GM21360 (cell line): Measurements from ENCODE around the gene CD2.

Source experiments
- ATAC-seq: cut with Tn5 transposase; IDR thresholded peaks from one replicate; pipeline ENCODE4 v1.9.1; 2021; ENCODE audit warnings: mild to moderate bottlenecking, moderate library complexity; ENCODE audit not compliant: unreplicated experiment

The CD2 gene

DNA sequence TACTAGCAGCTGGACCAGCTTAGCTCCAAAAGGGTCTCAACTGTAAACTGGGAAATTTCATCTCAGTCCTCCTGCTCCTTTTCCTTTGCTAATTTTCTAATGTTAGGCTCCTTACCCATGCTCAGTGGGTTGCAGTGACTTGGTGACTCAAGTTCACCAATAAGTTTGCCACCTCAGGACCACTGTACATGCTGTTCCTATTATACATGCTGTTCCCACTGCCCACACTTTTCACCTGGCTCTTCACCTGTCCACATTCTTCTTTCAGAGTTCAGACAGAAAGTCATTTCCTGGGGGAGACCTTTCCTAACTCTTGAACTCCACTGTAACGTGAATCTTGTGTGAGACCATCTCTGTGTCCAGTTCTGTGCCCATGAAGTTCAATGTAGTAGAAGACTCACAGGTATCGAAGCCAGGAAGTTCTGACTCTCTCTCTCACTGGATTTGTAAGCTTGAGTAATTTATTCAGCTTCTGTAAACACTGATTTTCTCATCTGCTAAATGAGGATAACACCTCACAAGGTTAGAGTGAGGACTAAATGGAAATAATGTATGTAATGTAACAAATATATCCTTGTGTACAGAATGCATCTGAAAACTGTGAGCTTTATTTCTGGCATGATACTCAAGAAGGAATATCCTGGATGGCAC, 17.9 kb downstream of the CD2 start:
- no peak for ATAC-seq

DNA sequence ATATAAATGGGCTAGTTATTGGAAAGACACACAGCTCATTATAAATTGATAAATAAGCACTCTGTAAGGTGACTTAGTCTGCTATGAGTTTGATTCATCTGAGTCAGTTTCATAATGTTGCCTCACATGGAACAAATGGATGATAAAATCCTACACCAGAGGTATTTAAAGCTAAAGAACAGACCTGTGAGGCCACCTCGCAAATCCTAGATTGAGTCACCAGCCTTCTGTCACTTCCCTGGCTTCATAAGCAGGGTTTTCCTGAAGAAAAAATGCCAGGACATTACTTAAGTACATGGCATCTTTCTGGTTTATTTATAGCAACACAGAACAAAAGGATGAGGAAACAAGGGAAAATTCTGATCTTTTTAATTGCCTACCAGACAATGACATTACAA, 18.4 kb downstream of the CD2 start:
- ATAC-seq = no peak

GRCh38 chr1:116775116-116775752, 21.0 kb downstream of the CD2 start:
- no peak for ATAC-seq

- ATAC-seq = no peak
Measured at GRCh38 chr1:116777831-116778830, 23.9 kb downstream of the CD2 start.

DNA sequence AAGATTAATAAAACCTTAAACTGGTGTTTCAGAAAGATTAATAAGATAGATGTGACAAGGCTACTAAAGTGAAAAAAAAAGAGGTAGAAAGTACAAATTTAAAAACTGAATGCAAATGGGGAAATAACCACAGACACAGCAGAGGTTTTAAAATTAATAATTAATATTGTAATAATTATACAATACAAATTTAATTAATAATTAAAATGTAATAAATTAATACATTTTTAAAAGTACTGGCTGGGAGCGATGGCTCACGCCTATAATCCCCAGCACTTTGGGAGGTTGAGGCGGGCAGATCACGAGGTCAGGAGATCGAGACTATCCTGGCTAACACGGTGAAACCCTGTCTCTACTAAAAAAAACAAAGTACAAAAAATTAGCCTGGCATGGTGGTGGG, 26.8 kb downstream of the CD2 start:
- ATAC-seq = no peak

GRCh38 chr1:116785006-116785405, 30.8 kb downstream of the CD2 start:
- no peak for ATAC-seq

DNA sequence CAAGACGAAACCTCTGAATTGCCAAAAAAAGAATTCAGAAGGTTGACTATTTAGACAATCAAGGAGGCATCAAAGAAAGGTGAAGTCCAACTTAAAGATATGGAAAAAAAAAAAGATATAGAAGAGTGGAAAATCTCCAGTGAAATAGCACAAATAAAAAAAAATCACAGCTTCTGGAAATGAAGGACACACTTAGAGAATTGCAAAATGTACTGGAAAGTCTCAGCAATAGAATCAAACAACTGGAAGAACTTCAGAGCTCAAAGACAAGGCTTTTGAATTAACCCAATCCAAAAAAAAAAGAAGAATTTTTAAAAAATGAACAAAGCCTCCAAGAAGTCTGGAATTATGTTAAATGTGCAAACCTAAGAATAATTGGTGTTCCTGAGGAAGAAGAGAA, 31.8 kb downstream of the CD2 start:
- ATAC-seq = no peak

- no peak for ATAC-seq
Measured at GRCh38 chr1:116791727-116792126, 37.5 kb downstream of the CD2 start.

DNA sequence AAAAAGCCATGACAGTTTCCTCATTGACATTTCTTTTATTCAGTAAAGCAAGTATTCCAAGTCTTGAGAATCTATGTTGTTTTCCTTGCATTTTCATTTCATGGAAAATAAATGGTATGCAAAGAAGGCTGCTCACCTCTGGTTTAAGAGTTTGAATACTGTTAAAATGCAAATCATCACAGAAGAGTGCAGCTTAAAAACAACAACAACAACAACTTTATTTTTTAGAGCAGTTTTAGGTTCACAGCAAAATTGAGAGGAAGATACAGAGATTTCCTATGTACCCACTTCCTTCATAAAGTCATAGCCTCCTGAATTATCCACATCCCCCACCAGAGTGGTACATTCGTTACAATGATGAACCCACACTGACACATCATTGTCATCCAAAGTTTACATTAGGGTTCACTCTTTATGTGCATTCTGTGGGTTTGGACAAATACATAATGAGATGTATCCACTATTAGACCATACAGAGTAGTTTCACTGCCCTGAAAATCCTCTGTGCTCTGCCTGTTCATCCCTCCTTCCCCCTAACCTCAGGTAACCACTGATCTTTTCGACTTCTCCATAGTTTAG, 39.2 kb downstream of the CD2 start:
- no peak for ATAC-seq

GRCh38 chr1:116794371-116794770, 40.1 kb downstream of the CD2 start:
- ATAC-seq = no peak

GRCh38 chr1:116794804-116795481, 40.7 kb downstream of the CD2 start:
- ATAC-seq = peak; percentile 78

DNA sequence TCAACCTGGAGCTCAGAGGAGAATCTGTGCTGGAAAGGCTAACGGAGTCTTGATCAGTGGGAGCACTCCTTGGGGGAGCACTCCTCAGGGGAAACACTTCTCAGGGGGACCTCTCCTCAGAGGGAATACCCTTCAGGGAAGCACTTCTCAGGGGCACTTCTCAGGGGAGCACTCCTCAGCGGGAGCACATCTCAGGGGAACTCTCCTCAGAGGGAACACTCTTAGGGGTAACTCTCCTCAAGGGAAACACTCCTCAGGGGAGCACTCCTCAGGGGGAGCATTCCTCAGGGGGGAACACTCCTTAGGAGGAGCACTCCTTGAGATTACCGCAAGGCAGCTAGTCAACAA, 41.2 kb downstream of the CD2 start:
- no peak for ATAC-seq

GRCh38 chr1:116804736-116805135, 50.5 kb downstream of the CD2 start:
- no peak for ATAC-seq

- no peak for ATAC-seq
Measured at GRCh38 chr1:116805398-116805797, 51.2 kb downstream of the CD2 start.

DNA sequence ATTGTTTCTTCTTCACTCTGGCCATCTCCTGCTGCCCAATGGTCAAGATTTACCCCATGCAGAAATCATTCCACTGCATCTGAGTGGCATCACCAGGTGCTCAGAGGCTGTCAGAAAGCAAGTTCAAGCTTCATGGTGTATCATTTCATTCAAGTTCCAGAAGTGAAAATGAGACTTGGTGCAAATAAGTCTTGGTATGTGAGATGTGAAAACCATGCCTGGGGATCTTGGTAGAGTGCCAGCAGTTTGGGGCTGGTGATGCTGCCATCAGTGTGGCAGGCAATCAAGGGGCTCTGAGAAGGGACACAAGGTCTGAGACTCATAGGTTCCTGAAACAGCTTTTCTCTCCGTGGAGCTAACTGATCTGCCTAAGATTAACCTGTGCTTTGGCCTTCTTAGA, 52.0 kb downstream of the CD2 start:
- ATAC-seq = no peak

- no peak for ATAC-seq
Measured at GRCh38 chr1:116806671-116807070, 52.4 kb downstream of the CD2 start.

DNA sequence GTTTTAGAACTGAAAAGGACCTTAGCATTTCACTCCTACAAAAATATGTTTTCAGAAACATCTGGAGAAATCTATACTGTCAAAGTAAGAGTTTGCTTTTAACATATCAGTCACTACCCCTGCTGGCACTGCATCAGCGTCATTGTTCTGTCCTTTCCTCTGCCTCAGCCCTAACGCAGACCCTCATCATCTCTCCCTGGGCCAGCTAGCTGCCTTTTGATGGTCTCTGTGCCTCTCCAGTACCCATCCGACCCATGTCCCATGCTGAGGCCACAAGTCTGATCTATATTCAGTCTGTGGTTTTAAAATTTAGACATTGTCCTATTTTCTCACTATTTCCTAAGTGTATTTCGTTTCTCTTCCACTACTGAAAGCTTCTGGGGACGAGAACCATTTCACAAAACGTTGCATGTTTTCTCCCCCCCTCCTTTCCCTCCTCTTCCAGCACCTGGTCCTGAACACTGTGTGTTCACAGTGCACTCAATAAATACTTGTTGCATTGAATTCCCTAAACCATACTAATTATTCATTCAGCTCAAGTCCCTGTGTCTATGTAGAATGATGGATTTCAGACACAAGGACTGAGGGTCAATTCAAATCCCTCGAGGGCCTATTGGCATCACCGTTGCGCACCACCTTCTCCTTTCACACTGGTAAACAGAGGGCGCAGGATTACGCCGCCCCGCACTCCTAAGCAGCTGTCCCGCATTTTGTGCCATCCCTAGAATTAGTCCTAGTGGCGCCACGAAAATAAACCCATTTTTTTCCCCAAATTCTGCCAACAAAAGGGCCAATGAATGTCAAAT, 53.4 kb downstream of the CD2 start:
- ATAC-seq = no peak

DNA sequence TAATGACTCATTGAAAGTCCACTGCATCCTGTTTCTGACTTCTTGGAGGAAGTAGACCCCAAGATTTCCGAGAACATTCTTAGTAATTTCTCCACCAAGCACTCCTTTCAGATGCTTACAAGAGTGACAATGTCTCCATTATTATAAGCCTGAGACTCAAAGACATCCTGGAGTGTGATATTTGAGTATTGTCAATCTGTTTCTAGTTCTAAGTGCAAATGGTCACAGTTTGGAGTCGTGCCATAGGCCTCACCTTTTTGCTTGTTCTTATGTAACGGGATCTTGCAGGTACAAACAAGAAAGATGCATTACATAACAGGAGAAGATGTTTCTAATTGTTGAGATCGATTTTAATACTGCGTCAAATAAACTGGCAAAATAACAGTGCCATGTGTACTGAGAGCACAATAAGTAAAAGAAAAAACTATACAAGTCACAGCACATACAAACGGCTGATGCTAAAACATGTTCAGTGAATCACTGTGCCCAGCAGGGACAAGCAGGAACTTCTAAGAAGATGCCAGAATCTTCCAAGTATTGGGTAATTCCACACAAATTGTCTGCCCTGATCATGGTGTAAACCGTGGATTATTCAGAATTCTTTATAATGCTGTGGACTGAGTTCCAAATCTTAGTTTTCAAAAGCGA, 54.1 kb downstream of the CD2 start:
- ATAC-seq = no peak

GRCh38 chr1:116808848-116809508, 54.7 kb downstream of the CD2 start:
- ATAC-seq = no peak
